KG1 (cell line): ENCODE results near the gene XCR1.
"Not testable (repeated sequence)": the region's sequence is repeated elsewhere in the genome, so short reads cannot be mapped to it uniquely, and the experiment has no call there.

Experiments
- DNase-seq: peaks from one replicate; lab custom pipeline; 2025; lab: John Stamatoyannopoulos, UW

Gene XCR1

GRCh38 chr3:46038916-46039315 lies 11.6 kb upstream of the XCR1 start:
- no peak for DNase-seq

GRCh38 chr3:46038071-46038470 lies 10.8 kb upstream of the XCR1 start:
- not testable (repeated sequence) for DNase-seq

GRCh38 chr3:46036191-46036590 lies 8.9 kb upstream of the XCR1 start:
- no peak for DNase-seq

GRCh38 chr3:46031747-46032146 lies 4.5 kb upstream of the XCR1 start:
- DNase-seq = no peak

GRCh38 chr3:46031269-46031668 lies 4.0 kb upstream of the XCR1 start:
- DNase-seq = no peak

DNA sequence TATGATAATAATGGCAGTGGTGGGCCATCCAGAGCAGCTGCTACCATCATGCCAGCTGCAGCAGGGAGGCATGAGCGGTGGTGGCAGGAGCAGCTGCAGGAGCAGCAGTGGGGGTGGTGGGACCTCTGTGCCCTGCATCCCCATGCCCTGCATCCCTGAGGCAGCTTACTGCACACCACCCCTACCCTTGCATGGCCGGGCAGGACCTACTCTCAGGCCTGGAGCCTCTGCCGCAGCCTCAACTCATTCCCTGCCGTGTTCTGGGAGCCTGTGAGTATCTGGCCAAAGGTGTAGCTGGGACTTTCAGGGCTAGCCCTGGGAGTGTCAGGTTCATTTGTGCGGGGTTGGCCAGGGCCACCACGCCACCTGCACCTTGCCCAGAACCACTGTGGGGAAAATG lies 3.3 kb upstream of the XCR1 start:
- DNase-seq = no peak

DNA sequence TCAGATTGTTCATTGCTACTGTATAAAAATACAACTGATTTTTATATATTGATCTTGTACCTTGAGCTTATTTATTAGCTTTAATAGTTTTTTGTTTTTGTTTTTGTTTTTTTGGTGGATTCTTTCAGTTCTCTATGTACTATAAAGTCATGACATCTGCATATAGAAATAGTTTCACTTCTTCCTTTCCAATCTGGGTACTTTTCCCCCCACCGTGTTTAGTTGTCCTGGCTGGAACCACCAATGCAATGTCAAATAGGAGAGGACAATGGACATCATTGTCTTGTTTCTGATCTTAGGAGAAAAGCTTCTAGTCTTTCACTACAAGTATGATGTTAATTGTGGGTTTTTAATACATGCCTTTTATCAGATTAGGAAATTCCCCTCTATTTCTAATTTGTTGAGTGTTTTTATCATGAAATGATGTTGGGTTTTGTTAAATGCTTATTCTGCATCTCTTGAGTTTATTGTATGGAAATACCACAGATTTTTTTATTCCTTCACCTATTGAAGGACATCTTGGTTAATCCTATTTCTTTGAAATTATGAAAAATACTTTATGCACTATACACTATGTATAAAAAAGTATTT lies 2.8 kb upstream of the XCR1 start:
- DNase-seq = no peak

DNA sequence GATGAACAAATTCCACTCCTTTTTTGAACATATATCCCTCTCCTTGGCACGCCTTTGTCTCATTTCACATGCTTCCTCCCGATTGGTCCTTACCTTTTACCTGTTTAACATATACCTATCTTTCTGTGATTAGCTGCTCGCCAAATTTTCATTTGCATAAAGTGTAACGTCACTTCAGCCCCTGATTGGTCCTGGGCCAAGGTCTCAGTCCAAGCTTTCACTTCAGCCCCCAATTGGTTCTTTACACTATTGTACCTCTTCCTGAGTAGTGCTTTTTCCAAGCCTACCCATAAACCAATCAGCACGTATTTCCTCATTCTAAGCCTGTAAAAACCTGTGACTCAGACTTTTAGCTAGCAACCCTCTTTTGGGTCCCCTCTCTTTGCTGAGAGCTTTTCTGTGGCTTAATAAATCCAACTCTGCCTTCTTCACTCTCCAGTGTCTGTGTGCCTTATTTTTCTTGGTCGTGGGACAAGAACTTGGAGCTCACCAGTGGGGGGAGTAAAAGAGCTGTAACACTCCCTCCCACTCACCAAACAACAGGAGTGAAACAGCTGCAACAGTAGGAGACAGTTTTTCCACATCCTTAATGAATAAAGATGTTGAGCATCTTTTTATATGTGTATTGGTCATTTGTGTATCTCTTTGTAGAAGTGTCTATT lies 584 bp upstream of the XCR1 start:
- no peak for DNase-seq

DNA sequence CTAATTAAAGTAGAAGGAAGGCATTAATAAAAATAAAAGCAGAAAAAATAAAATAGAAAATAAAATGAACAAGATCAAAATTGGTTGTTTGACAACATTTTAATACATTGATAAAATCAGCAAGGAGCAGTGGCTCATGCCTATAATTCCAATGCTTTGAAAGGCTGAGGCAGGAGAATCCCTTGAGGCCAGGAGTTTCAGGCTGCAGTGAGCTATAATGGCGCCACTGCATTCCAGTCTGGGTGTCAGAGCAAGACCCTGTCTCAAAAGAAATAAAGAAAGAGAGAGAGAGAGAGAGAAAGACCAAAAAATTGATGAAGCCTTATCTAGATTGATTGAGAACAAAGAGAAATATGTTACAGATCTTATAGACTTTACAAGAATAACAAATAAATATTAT lies 2.1 kb downstream of the XCR1 start:
- DNase-seq = no peak

DNA sequence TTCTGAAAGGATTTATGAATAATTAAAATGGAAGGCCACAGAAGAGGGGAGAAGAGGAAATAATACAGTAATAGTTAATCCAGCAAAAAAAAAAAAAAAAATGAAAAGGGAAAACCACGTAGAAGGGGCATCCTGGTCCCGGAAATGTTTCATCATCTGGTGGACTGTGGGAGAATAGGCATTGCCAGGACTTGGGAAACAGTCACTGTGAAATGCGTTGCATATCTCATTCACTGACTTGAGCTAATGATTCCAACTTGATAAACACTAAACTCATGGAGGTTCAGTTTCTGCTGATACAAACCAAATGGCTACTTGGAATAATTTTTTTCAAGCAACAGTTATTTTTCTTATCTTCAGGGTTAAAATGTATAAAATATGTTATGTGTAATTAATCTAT lies 3.2 kb downstream of the XCR1 start:
- no peak for DNase-seq

DNA sequence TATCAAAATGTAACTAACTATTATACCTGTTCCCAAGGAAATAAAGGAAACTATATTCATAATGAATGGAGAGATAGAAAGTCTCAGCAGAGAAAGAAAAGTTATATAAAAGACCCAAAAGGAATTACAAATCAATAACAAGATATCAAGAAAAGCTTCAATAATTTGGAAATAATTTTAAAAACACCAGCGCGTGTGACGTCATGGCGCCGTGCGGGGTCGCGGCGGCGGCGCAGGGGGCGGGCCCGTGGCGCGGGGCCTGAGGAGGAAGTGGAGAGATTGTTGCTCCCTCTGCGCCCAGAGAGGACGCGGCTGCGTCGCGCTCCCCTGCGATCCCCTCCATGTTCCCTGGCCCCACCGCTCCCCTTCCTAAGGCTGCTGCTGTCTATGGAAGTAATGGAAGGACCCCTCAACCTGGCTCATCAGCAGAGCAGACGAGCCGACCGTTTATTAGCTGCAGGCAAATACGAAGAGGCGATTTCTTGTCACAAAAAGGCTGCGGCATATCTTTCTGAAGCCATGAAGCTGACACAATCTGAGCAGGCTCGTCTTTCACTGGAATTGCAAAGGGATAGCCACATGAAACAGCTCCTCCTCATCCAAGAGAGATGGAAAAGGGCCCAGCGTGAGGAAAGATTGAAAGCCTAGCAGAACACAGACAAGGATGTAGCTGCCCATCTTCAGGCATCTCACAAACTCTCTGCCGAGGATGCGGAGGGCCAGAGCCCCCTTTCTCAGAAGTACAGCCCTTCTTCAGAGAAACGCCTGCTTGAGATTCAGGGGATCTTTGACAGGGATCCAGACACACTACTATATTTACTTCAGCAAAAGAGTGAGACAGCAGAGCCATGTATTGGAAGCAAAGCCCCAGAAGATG lies 4.1 kb downstream of the XCR1 start:
- DNase-seq = no peak

- no peak for DNase-seq
Measured at GRCh38 chr3:46021516-46021915, 5.8 kb downstream of the XCR1 start.

DNA sequence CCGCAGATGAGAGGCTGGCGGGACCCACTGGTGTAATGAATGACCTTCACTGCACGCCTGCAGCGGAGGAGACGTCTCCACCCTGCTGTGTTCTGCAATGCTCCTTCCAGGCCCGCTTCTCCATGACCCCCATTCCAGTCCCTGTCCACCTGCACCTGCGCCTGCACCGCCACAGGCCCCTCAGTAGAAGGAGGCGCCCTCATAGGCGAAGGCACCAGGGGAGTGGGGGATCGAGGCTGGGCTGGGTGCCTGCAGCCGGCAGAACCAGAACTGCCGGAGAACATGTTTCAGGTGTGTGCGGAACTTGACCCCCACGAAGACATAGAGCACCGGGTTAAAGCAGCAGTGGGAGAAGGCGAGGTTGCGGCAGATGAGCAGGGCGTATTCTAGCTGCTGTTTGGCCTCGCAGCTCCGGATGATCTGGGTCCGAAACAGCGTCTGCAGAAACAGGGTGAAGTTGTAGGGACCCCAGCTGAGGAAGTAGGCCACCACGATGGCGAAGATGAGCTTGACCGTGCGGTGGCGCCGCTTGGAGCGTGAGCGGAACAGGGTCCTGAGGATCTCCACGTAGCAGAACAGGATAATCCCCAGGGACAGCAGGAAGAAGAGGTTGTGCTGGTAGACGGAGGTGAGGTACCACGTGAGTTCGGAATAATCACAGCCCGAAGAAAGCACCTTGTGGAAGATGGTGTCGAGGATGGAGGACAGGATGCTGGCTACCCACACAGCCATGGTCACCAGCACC lies 6.3 kb downstream of the XCR1 start:
- DNase-seq = no peak

- no peak for DNase-seq
Measured at GRCh38 chr3:46019707-46020106, 7.6 kb downstream of the XCR1 start.

DNA sequence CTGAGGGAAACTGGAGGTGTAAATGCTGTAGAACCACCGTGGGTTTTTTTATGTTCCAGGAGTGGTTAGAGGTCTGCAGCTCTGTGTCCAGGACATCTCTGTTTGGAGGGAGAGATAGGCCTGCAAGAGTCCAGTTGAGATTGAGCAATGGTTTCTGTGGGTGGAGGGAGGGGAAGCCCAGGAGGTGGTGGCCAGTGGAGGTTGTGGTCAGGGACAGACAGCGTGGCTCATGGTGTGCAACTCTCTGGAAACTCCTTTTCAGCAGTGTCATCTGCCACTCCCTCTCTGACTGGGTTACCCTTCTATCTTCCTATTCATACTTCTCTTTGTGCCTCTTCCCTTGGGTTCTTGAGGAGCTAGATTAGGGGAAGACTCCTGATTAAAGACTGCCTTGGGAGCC lies 9.6 kb downstream of the XCR1 start:
- DNase-seq = no peak

DNA sequence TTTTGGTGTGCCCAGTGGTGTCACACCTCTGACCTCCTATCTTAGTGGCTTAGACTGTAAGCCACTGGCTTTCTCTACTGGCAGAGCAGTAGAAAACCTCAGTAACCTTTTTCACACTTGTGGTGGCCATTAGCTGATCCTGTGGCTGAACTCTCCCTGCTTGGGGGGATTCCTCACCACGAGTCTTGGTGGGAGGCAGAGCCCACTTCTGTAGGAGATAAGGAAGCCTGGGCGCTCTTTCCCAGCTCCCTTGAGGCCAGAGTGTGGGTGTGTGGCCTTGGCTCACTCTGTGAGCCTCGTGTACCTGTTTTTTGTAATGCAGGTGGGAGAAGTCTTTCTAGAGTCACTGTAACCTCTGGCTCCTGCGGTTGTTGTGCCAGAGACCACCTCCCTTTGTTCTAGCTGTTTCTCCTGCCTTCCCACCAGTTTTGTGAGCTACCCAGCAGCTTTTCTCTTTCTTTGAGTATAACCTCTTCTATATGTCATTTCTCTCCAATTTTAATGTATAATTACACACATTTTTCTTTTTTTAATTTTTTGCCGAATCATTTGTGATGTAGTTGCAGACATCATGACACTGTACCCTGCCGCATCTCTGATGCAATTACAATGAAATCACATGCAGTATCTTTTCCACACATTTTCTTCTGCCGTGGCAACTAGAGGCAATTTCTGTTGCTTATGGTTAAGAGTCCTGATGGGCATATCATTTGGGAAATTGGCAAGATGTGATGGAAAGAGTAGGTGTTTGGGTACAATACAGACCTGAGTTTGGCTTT lies 13.8 kb downstream of the XCR1 start:
- no peak for DNase-seq

- no peak for DNase-seq
Measured at GRCh38 chr3:46012246-46012645, 15.0 kb downstream of the XCR1 start.

- no peak for DNase-seq
Measured at GRCh38 chr3:46010519-46011113, 16.7 kb downstream of the XCR1 start.

DNA sequence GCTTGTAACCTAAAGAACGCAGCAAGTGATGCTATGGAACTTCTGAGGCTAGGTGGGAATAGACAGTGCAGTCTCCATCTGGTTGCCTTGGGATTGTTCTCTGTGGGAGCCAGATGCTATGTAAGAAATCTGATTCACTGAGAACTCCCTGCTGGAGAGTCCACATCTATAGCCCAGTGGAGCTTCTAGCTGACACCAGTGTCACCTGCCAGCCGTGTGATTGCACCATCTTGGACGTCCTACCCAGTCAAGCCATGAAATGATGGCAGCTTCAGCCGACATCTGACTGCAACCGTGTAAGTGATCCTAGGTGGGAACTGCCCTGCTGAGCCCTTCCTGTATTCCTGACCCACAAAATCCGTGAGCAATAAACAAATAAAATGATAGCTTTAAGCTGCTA lies 19.2 kb downstream of the XCR1 start:
- no peak for DNase-seq

DNA sequence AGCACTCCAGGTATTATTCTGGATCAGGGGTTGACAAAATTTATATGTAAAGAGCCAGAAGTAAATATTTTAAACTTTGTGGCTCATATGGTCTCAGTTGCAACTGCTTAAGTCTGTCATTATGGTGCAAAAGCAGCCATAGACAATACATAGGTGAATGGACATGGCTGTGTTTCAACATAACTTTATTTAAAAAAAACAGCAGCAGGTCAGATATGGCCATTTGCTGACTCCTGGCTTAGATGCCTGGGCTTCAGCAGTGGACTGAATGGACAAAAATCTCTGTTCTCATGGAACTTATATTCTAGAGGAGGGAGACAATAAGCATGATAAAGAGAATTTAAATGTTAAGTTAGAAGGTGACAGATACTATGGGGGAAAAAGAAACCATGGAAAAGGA lies 20.0 kb downstream of the XCR1 start:
- DNase-seq = no peak
